NK-92 treated with Interleukin-12 subunit alpha and Interleukin-12 subunit beta, amount 100 ng/mL, for 24 hours (cell line): Measurements from ENCODE around the gene TBX19.
A peak's percentile ranks its signal among the peaks of the same experiment; 100 is the strongest.
"Not testable (repeated sequence)": the region's sequence is repeated elsewhere in the genome, so short reads cannot be mapped to it uniquely, and the experiment has no call there.

Experiments used
- DNase-seq: peaks from one replicate; lab custom pipeline; 2025; lab: John Stamatoyannopoulos, UW

TBX19 gene

GRCh38 chr1:168320800-168321450 is 40.2 kb downstream of the TBX19 start:
- DNase-seq: no peak

- DNase-seq: no peak
Measured at GRCh38 chr1:168321945-168322344, 41.3 kb downstream of the TBX19 start.

GRCh38 chr1:168324745-168325425 is 44.2 kb downstream of the TBX19 start:
- no peak for DNase-seq

GRCh38 chr1:168328731-168329364 is 48.2 kb downstream of the TBX19 start:
- DNase-seq: no peak

DNA sequence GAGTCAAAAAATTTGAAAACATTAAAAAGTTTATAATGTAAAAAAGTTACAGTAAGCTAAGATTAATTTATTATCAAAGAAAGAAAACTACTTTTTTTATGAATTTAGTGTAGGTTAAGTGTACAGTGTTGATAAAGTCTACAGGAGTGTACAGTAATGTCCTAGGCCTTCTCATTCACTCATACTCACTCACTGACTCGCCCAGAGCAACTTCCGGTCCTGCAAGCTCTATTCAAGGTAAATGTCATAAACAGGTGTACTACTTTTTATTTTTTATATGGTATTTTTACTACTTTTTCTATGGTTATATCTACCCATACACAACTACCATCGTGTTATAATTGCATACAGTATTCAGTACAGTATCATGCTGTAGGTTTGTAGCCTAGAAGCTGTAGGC is 49.6 kb downstream of the TBX19 start:
- DNase-seq: no peak

DNA sequence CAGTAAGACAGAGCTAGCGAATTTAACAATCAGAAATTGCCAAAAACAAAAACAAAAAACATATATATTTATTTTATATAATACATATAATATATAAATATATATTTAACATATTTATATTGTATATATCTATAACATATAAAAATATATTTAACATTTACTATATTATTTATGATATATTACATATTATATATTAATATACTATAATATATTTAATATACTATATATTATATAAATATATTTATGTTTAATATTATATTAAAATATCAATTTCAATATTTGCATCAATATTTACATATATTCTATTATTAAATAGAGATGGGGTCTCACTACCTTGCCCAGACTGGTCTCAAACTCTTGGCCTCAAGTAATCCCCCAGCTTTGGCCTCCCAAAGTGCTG is 50.9 kb downstream of the TBX19 start:
- no peak for DNase-seq

- no peak for DNase-seq
Measured at GRCh38 chr1:168333562-168334276, 53.0 kb downstream of the TBX19 start.

DNA sequence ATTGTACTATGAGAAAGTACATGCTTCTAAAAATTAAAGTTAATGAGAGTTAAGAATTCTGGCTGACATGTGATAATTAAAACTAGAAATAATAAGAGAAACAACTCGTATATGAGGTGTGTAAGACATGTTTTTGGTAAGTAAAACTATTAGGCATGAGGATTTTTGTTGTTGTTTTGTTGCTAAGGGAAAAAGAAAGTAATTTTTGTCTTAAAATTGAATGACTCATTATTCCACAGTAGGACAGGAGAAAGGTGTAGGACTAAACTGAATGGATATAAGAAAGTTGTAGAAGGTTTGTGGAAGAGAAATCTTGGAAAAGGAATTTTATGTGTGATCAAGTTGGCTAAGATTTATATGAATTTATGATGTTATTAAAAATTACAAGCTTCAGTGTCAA is 54.8 kb downstream of the TBX19 start:
- no peak for DNase-seq

GRCh38 chr1:168338589-168339503 is 58.2 kb downstream of the TBX19 start:
- DNase-seq: no peak

DNA sequence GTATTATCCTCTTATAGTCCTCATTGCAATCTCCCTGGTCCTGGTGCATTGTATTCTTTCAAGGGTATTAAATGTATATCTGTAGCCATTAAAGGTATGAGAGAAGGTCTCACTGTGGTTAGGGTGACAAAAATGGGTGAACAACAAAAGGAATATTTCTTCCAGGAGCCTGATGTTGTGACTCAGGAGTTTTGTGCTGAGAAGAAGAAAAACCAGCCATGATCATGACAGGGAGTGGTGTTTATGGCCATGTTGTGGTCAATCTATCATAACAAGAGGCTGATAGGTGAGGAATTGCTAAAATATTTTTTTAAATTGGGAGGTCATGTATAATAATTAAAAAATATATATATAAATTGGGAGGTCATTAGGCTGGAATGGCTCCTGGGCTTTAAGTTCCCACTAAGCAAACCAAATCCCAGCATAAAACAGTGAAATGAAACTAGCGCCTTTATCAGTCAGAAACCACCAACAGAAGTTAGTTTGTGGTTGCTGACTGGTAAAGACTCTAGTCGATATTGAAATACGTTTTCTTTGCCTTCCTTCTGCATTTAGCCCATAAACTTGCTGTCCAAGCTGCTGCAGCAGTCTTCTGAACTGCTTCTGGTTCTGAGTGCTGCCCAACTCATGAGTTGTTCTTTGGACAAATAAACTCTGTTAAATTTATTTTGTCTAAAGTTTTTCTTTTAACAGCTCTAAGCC is 60.3 kb downstream of the TBX19 start:
- DNase-seq: no peak

DNA sequence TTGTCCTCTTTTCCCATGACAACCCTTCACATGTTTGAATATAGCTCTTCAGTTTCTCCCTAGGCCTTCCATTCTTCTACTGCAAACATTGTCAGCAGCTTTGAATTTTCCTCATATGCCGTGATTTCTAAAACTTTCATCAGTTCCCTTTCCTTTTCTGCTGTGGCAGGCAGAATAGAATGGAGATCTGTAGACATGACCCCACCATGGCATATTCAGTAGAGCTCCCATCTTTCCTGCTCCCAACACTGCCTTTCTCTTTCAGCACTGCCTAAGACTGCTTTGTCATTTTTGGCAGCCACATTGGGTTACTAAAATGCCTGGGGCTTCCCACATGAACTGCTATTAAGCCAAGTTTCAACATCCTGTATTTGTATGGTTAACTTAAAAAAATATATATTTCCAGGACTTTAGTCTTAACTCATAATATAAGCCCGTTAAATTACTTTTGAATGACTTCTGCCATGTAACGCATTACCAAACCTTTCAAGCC is 60.9 kb downstream of the TBX19 start:
- no peak for DNase-seq

DNA sequence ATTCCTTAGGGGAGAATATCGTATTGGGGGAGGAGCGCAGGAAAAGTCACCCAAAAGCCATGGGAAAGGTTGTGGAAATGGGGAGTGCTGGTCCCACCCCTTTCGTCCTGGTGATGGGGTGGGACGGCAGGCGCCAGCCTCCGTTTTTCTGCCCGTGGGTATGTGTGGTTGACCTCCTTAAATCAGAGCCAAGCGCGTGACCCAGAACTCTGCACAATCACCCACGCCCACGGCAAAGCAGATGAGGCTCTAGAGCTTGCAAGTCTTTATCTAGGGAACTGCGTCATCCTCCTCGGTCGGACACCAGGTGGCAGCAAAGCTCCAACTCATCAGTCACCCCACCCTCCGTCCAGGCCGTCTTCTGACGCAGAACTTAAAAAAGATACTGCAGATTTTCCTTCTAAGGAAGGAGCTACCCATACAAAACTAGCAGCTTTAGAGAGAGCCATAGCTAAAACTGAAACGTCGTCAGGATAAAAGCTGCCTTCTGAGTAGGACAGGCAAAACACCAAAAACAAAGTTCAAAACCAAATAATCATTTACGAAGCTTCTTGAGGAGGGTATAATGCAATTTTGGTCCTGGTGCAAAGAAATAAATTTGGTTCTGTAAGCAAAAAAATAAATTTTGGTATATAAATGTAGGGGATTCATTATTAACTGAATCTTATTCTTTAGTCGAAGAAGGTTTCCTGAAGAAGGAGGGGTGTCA is 62.0 kb downstream of the TBX19 start:
- DNase-seq: peak; percentile 75

DNA sequence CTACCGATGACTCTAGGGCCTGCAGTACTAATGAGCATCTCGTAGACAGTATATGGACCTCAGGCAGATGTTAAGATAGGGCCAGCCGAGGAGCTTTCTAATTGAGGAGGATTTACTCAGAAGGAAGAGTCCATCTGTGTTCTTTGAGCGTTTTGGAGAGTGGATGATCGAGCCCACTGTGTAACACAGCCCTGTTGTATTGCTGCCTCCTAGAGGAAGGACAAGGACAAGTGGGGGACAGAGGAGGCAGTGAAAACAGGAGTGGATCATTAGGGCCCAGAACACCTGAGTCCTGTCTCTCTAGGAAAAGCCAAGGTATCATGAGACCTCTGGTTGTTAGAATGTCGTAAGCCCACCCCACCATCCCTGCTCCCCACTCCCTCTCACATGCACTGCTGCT is 62.9 kb downstream of the TBX19 start:
- no peak for DNase-seq

GRCh38 chr1:168344517-168344916 is 63.8 kb downstream of the TBX19 start:
- no peak for DNase-seq

DNA sequence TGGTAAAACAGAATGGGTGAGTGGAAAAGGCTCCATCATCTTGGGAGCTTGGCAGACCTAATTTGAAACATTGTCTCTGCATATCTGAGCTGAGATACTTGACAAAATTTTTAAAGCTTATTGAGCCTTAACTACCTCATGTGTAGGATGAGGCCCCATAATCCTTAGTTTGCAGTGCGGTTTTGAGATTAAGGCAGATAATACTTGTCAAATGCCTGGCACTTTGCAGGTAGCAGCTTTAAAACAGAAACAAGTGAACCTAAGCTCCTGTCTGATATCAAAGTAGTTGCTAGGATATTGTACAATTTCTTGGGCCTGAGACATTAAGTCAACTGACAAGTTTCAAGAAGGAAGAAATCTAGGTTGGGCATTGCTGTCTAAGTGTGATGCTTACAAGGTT is 65.3 kb downstream of the TBX19 start:
- no peak for DNase-seq

DNA sequence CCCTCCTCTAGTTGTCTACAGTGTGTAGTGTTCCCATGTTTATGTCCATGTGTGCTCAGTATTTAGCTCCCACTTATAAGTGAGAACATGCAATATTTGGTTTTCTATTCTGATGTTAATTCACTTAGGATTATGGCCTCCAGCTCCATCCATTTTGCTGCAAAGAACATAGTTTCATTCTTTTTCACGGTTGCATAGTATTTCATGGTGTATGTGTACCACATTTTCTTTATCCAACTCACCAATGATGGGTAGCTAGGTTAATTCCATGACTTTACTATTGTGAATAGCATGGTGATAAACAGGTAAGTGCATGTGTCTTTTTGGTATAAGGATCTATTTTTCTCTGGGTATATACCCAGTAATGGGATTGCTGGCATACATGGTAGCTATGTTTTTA is 67.0 kb downstream of the TBX19 start:
- DNase-seq: no peak

- no peak for DNase-seq
Measured at GRCh38 chr1:168348146-168348709, 67.6 kb downstream of the TBX19 start.

DNA sequence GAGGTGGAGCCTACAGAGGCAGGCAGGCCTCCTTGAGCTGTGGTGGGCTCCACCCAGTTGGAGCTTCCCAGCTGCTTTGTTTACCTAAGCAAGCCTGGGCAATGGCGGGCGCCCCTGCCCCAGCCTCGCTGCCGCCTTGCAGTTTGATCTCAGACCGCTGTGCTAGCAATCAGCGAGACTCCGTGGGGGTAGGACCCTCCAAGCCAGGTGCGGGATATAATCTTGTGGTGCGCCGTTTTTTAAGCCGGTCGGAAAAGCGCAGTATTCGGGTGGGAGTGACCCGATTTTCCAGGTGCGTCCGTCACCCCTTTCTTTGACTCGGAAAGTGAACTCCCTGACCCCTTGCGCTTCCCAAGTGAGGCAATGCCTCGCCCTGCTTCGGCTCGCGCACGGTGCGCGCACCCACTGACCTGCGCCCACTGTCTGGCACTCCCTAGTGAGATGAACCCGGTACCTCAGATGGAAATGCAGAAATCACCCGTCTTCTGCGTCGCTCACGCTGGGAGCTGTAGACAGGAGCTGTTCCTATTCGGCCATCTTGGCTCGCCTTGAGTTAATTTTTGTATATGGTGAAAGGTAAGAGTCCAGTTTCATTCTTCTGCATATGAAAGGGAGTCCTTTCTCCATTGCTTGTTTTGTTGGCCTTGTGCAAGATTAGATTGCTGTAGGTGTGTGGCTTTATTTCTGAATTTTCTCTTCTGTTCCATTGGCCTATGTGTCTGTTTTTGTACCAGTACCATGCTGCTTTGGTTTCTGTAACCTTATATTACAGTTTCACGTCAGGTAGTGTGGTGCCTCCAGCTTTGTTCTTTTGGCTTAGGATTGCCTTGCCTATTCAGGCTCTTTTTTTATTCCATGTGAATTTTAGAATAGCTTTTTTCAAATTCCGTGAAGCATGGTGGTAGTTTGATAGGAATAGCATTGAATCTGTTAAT is 73.9 kb downstream of the TBX19 start:
- DNase-seq: not testable (repeated sequence)
